Measurements from ENCODE around the gene KNTC1. TPM values are rescaled to one million over a fixed set of nuclear protein-coding genes. Genes with fewer than 3 reads are reported as not detected.

KNTC1 gene
- total and polyA plus RNA-seq, 2 of the 8 experiments (the other 6 are each of a cell fraction or from before 2014, with no cell fraction given), result 52.7 to 80.2 TPM

GRCh38 chr12:122500685-122501488 is 26.2 kb upstream of the KNTC1 start, which contains the start of gene ZCCHC8:
Gene ZCCHC8, minus strand, starts transcription at chr12:122500932. Its CDS starts 92 bp downstream, at chr12:122500840.
- H2BK12ac ChIP-seq (ENCODE audit: low read depth, low read length), result no peak within 1 kb of the TSS
- peak within 1 kb of the TSS; percentile 95 for H3K18ac ChIP-seq (ENCODE audit: extremely low read depth, low read length)
- H3K4me3 ChIP-seq (ENCODE audit: extremely low read depth in 1 of 4, insufficient read depth in 2 of 4, low read depth in 3 of 4, low read length in 4 of 4), result peak within 1 kb of the TSS; percentile 77 to 96 (median 94)
- H3K79me1 ChIP-seq (ENCODE audit: low read depth, low read length), result no peaks in the 10 kb centered on the region
- peak within 1 kb of the TSS; percentile 35; the same call in 1 of the 2 replicates for H2AFZ ChIP-seq (ENCODE audit: low read length)
- no peak within 1 kb of the TSS for H2BK20ac ChIP-seq (ENCODE audit: low read length)
- H2BK15ac ChIP-seq (ENCODE audit: low read length), result peak within 1 kb of the TSS; percentile 88; the same call in 1 of the 2 replicates
- peak within 1 kb of the TSS; percentile 88 to 94 (median 92) for H3K9ac ChIP-seq (replicated peaks in 1 of 4; ENCODE audit: extremely low read depth in 1 of 4, low read depth in 3 of 4, low read length in 3 of 4)
- H2AK5ac ChIP-seq (ENCODE audit: low read depth, low read length), result peak within 1 kb of the TSS; percentile 84
- H3K4ac ChIP-seq (replicated peaks; ENCODE audit: insufficient read length, low read depth, low read length), result peak within 1 kb of the TSS; percentile 93
- peaks cover 0 to 2% of the 10 kb centered on the region in 2 experiments for H4K20me1 ChIP-seq (replicated peaks in 1 of 2; ENCODE audit: control insufficient read depth in 1 of 2, insufficient read depth in 2 of 2, low read length in 2 of 2)
- H3K36me3 ChIP-seq (ENCODE audit: control insufficient read depth in 2 of 4, insufficient read depth in 4 of 4, low read length in 3 of 4), result peaks cover 5 to 44% (median 18%) of the 10 kb centered on the region in 4 experiments
- H3K9me3 ChIP-seq (ENCODE audit: insufficient read depth in 2 of 2, low read depth in 1 of 2, low read length in 1 of 2), result no peaks in the 10 kb centered on the region
- ChIA-PET POLR2A (ENCODE audit: partially characterized antibody) (interaction anchor here (0.6 to 47.9 kb wide), 23 partner anchors 9 to 273 kb away, joined by 3 to 1221 read pairs (median 4); partner anchors contain the start of genes KNTC1 and RSRC2), CTCF (ENCODE audit: partially characterized antibody) (interaction anchor here (0.6 to 2.3 kb wide), 9 partner anchors 18 to 219 kb away, joined by 3 to 5 read pairs (median 4); no protein-coding TSS in a partner anchor)
- peak within 1 kb of the TSS; percentile 92 for H2BK5ac ChIP-seq (ENCODE audit: low read depth, low read length)
- DNase-seq (ENCODE audit: low read depth in 1 of 2, low spot score in 2 of 2) (peak; percentile 94 to 95), FAIRE-seq (peak; percentile 86)
- peak within 1 kb of the TSS; percentile 59 for H4K5ac ChIP-seq (ENCODE audit: insufficient read length, low read depth, low read length)
- H3K14ac ChIP-seq (ENCODE audit: insufficient read length), result no peak within 1 kb of the TSS
- no peaks in the 10 kb centered on the region for H3K27me3 ChIP-seq (replicated peaks in 1 of 4; ENCODE audit: control insufficient read depth in 3 of 4, extremely low read depth in 1 of 4, insufficient read depth in 3 of 4, low read length in 3 of 4)
- H3K27ac ChIP-seq (ENCODE audit: low read depth, low read length), result peak within 1 kb of the TSS; percentile 90
- H3K4me1 ChIP-seq (replicated peaks in 1 of 4; ENCODE audit: control insufficient read depth in 3 of 4, insufficient read depth in 4 of 4, low read length in 3 of 4), result peaks cover 0 to 3% (median 0%) of the 10 kb centered on the region in 4 experiments; a peak in 1 of 7 replicates
- no peak within 1 kb of the TSS for H2BK120ac ChIP-seq (replicated peaks; ENCODE audit: low read depth, low read length)
- peak within 1 kb of the TSS; percentile 61 for H4K91ac ChIP-seq (replicated peaks; ENCODE audit: insufficient read length, low read length)
- peak within 1 kb of the TSS; percentile 55 to 67 for H3K4me2 ChIP-seq (ENCODE audit: insufficient read depth in 1 of 2, low read depth in 2 of 2, low read length in 2 of 2)
- 7% methylated on average over 49 of the region's 52 CpGs; no CpG with 5 or more reads in 1 of the 2 experiments for whole genome bisulfite sequencing, 2 experiments (ENCODE audit: extremely low coverage in 1 of 2, insufficient coverage in 1 of 2, insufficient read length in 1 of 2, insufficient replicate concordance in 2 of 2, low coverage in 1 of 2, low lambda C conversion rate in 2 of 2, missing lambda C conversion rate in 1 of 2)
- no peak within 1 kb of the TSS for H3K23ac ChIP-seq (ENCODE audit: insufficient read length)
- no peaks in the 10 kb centered on the region for H3K23me2 ChIP-seq (ENCODE audit: low read depth, low read length)
- H3K56ac ChIP-seq (replicated peaks; ENCODE audit: insufficient read length, low read depth, low read length), result peak within 1 kb of the TSS; percentile 79
- peak within 1 kb of the TSS; percentile 97 for H4K8ac ChIP-seq (ENCODE audit: extremely low read depth, insufficient read depth, low read length)
- peaks cover 0 to 36% of the 10 kb centered on the region in 2 experiments; a peak in 2 of 4 replicates for H3K79me2 ChIP-seq (ENCODE audit: control insufficient read depth in 1 of 2, insufficient read depth in 2 of 2, low read length in 2 of 2)
- TF ChIP-seq GTF2F1 (IDR thresholded peaks at IDR 0.05; ENCODE audit: borderline replicate concordance, low read depth, low read length), result no peak
- no peak for TF ChIP-seq KDM5A (IDR thresholded peaks at IDR 0.05; ENCODE audit: low read length)
- TF ChIP-seq KDM1A (IDR thresholded peaks at IDR 0.05; ENCODE audit: borderline replicate concordance, low read length), result no peak; the same call in 1 of the 2 replicates
- TF ChIP-seq E2F6 (IDR thresholded peaks at IDR 0.05), result 0 out of 2 replicates have a peak, but pooled peaks have one; percentile 6
- no peak for TF ChIP-seq SUZ12 (IDR thresholded peaks at IDR 0.05; ENCODE audit: low read length)
- peak; percentile 93 for TF ChIP-seq TAF1 (IDR thresholded peaks at IDR 0.05; ENCODE audit: low read depth, low read length)
- peak; percentile 18 for TF ChIP-seq ASH2L (IDR thresholded peaks at IDR 0.05; ENCODE audit: low read length)
- TF ChIP-seq ATF3 (IDR thresholded peaks at IDR 0.05; ENCODE audit: insufficient read depth, low read depth, low read length), result no peak
- no peak for TF ChIP-seq GABPA (IDR thresholded peaks at IDR 0.05; ENCODE audit: borderline replicate concordance, insufficient read depth, low read length)
- TF ChIP-seq BRCA1 (IDR thresholded peaks at IDR 0.05; ENCODE audit: low read depth, low read length), result no peak
